Measurements from ENCODE around the gene AP1G2. TPM values are rescaled to one million over a fixed set of nuclear protein-coding genes. Genes with fewer than 3 reads are reported as not detected.

AP1G2 gene
- total RNA-seq, 1 donor from 2014 or later, result 28.8 TPM

DNA sequence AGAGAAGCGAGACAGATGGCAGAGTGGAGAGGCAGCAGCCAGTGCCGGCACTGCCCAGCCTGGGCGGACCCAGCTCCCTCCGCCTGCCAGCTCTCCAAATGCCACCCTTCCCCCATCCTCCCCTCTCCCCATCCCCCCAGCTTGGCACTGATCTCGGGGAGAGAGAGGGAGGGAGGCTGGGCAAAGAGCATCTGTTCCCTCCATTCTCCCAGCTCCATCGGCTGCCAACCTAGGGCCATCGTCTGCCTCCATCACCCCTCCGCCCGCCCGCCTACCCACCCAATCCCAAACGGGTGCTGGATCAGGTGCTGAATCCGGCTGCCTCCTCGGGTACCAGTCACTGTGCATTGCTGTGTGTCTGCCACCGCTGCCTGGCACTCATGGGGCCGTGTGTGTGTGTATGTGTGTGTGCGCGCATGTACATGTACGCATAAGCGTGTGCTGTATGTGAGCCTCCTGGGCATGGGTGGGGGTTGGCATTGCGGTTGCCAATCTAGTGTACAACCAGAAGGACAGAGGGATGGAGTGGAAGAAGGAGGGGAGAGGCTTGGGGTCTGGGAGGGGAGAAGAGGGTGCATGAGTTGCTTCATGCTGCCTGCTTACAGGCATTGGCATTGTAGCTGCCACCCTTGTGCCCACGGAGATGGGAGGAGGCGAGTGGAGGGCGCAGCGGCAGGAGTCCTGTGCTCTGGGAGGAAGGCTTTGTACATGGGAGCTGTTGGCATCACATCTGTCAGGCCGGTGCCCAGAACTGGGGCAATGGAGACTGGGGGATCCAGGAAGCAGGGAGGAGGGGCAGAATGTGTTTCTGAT, 54.4 kb downstream of the AP1G2 start:
- no peak for DNase-seq

DNA sequence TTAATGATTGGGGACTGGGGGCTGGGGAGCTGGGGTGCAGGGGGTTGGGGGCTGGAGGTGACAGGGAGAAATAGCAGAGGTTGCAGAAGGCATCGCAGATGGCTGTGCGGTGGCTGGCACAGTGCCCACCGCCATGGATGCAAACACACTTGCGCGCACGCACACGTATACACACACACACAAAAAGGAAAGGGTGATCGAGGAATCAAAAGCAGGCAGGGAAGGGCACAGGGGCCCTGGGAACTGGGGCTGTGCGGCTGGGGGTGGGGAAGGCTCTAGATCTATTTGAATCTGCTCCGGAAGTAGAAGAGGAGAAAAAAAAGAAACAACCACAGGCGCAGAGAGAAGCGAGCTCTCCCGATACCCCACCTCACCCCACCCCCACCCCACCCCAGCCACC, 55.4 kb downstream of the AP1G2 start:
- DNase-seq, result no peak

Other genes with a start within 250 kb of the AP1G2 start
- 71.5 and 93.9 TPM in 2 replicates for gene PABPN1, start 246.3 kb downstream of the AP1G2 start, total RNA-seq
- 0.84 and 3.7 TPM in 2 replicates for gene SLC22A17, start 214.9 kb downstream of the AP1G2 start, total RNA-seq
- gene EFS, start 202.6 kb downstream of the AP1G2 start, total RNA-seq, result 0.17 TPM in 1 of 2 replicates, not detected in the other
- not detected in 2 replicates for gene IL25, start 195.0 kb downstream of the AP1G2 start, total RNA-seq
- gene CMTM5, start 190.7 kb downstream of the AP1G2 start, total RNA-seq, result not detected in 2 replicates
- not detected in 2 replicates for gene MYH6, start 159.5 kb downstream of the AP1G2 start, total RNA-seq
- gene MYH7, start 132.1 kb downstream of the AP1G2 start, total RNA-seq, result not detected in 2 replicates
- 42.5 and 61.8 TPM in 2 replicates for gene NGDN, start 98.1 kb downstream of the AP1G2 start, total RNA-seq
- gene ZFHX2, start 16.0 kb downstream of the AP1G2 start, total RNA-seq, result 0.17 and 0.23 TPM in 2 replicates
- gene THTPA, start 11.5 kb downstream of the AP1G2 start, total RNA-seq, result 6.0 and 10.6 TPM in 2 replicates
- not detected in 2 replicates for gene JPH4, start 11.0 kb upstream of the AP1G2 start, total RNA-seq
- gene DHRS2, start 68.6 kb upstream of the AP1G2 start, total RNA-seq, result 0.51 and 0.65 TPM in 2 replicates